ENCODE measurements around the gene LEP.

Gene LEP

DNA sequence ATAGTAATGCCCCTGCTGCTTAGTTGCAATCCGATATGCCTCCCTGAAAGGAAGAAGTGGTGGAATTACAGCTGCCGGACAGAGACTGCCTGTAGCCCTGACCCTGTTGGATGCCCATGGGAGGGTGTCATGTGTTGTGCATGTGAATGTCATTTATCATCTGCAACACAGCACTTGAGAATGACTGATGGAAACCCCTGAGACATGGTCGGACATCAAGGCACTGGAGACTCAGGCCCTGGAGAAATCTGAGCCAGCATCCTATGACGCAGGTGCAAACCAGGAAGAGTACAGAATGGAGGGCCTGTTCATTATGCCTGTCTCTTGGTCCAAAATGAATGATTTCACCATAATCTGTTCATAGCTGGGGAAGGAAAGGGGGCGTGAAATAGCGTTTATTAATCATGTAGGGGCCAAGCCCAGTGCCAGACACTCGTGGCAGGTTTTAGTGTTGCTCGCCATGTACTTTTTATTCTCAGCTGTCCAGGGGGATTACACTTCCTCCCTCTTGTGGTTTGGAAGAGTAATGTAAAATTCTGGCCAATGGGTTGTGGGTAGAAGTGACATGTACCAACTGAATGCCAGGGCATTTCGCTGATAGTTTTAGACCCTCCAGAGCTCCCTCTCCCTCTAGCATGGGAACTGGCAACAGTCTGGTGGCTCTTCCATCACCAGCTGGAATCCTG, 23.0 kb upstream of the LEP start:
- H3K27me3 ChIP-seq (ENCODE audit: control insufficient read depth in 1 of 2, insufficient read depth in 1 of 2, low read length in 2 of 2) = peaks cover 11 to 50% of the 10 kb centered on the region in 2 experiments
- H2AK5ac ChIP-seq (ENCODE audit: low read length, severe bottlenecking) = no peak overlapping the region
- H3K9ac ChIP-seq (ENCODE audit: low read length) = no peak overlapping the region
- H4K8ac ChIP-seq (ENCODE audit: low read length) = no peak overlapping the region
- H2BK120ac ChIP-seq (ENCODE audit: low read depth, low read length) = no peak overlapping the region
- H2BK12ac ChIP-seq (ENCODE audit: low read length in 2 of 2) = no peak overlapping the region
- no peak overlapping the region for H4K91ac ChIP-seq (ENCODE audit: low read length)
- no peak overlapping the region for H3K4me3 ChIP-seq (ENCODE audit: insufficient read depth in 1 of 2, low read depth in 1 of 2, low read length in 2 of 2)
- no peak overlapping the region for H3K23ac ChIP-seq (ENCODE audit: low read length in 2 of 2)
- H3K9me3 ChIP-seq (ENCODE audit: control insufficient read depth, low read length) = no peaks in the 10 kb centered on the region
- no peak overlapping the region for H3K27ac ChIP-seq (ENCODE audit: low read length, poor library complexity, severe bottlenecking)
- no peak overlapping the region for H2BK15ac ChIP-seq (ENCODE audit: low read depth, poor library complexity, severe bottlenecking)
- no peak overlapping the region for H3K4ac ChIP-seq (ENCODE audit: low read depth in 1 of 2, low read length in 2 of 2)
- no peak overlapping the region for H3K4me2 ChIP-seq (ENCODE audit: low read length, poor library complexity, severe bottlenecking)
- no peaks in the 10 kb centered on the region for H3K79me1 ChIP-seq (replicated peaks; ENCODE audit: low read length, poor library complexity, severe bottlenecking)
- H3K18ac ChIP-seq (ENCODE audit: low read depth in 1 of 2, low read length in 2 of 2) = no peak overlapping the region
- H2AFZ ChIP-seq (ENCODE audit: low read depth, low read length) = no peak overlapping the region
- no peak for DNase-seq
- no peaks in the 10 kb centered on the region for H3K36me3 ChIP-seq (ENCODE audit: control insufficient read depth in 1 of 2, insufficient read depth in 2 of 2, low read depth in 1 of 2, low read length in 2 of 2)
- 85% methylated on average over 8 of the region's 9 CpGs for WGBS
- no peak overlapping the region for H3K14ac ChIP-seq (ENCODE audit: low read length in 2 of 2)
- H2BK5ac ChIP-seq (ENCODE audit: low read depth, low read length, poor library complexity, severe bottlenecking) = no peak overlapping the region
- no peaks in the 10 kb centered on the region for H3K4me1 ChIP-seq (ENCODE audit: control insufficient read depth, insufficient read depth, low read depth, low read length)

DNA sequence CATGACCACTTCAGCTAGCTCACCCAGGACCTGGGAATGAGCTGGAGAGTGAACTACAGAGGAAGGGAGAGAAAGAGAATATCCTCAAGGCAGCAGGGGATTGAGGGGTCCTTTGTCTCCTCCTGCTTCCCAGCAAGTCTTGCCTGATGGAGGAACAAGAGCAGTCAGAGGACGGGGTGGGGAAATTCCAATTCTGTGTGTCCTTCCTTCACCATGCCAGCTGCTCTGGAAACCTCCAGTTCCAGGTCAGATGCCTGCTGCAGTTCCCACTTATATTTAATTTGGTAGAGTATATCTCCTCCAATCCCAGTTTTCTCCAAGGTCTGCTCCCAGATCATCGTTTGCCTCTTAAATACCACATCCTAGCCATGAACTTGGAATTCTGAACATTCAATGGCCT, 21.4 kb upstream of the LEP start:
- no peak for DNase-seq
- H2BK5ac ChIP-seq (ENCODE audit: low read depth, low read length, poor library complexity, severe bottlenecking) = no peak overlapping the region
- no peaks in the 10 kb centered on the region for H3K79me1 ChIP-seq (replicated peaks; ENCODE audit: low read length, poor library complexity, severe bottlenecking)
- no peak overlapping the region for H3K9ac ChIP-seq (ENCODE audit: low read length)
- H3K18ac ChIP-seq (ENCODE audit: low read depth in 1 of 2, low read length in 2 of 2) = no peak overlapping the region
- no peak overlapping the region for H3K27ac ChIP-seq (ENCODE audit: low read length, poor library complexity, severe bottlenecking)
- H3K36me3 ChIP-seq (ENCODE audit: control insufficient read depth in 1 of 2, insufficient read depth in 2 of 2, low read depth in 1 of 2, low read length in 2 of 2) = no peaks in the 10 kb centered on the region
- H3K4me2 ChIP-seq (ENCODE audit: low read length, poor library complexity, severe bottlenecking) = no peak overlapping the region
- no peak overlapping the region for H3K14ac ChIP-seq (ENCODE audit: low read length in 2 of 2)
- H2AK5ac ChIP-seq (ENCODE audit: low read length, severe bottlenecking) = no peak overlapping the region
- no peak overlapping the region for H3K4me3 ChIP-seq (ENCODE audit: insufficient read depth in 1 of 2, low read depth in 1 of 2, low read length in 2 of 2)
- H3K9me3 ChIP-seq (ENCODE audit: control insufficient read depth, low read length) = no peaks in the 10 kb centered on the region
- H4K91ac ChIP-seq (ENCODE audit: low read length) = no peak overlapping the region
- no peak overlapping the region for H3K4ac ChIP-seq (ENCODE audit: low read depth in 1 of 2, low read length in 2 of 2)
- no peak overlapping the region for H2BK15ac ChIP-seq (ENCODE audit: low read depth, poor library complexity, severe bottlenecking)
- no peak overlapping the region for H4K8ac ChIP-seq (ENCODE audit: low read length)
- no peak overlapping the region for H2BK12ac ChIP-seq (ENCODE audit: low read length in 2 of 2)
- peaks cover 0 to 49% of the 10 kb centered on the region in 2 experiments for H3K27me3 ChIP-seq (ENCODE audit: control insufficient read depth in 1 of 2, insufficient read depth in 1 of 2, low read length in 2 of 2)
- H2BK120ac ChIP-seq (ENCODE audit: low read depth, low read length) = no peak overlapping the region
- H3K4me1 ChIP-seq (ENCODE audit: control insufficient read depth, insufficient read depth, low read depth, low read length) = no peaks in the 10 kb centered on the region
- H3K23ac ChIP-seq (ENCODE audit: low read length in 2 of 2) = no peak overlapping the region
- no peak overlapping the region for H2AFZ ChIP-seq (ENCODE audit: low read depth, low read length)
- 84% methylated on average over 2 of the region's 2 CpGs for WGBS

DNA sequence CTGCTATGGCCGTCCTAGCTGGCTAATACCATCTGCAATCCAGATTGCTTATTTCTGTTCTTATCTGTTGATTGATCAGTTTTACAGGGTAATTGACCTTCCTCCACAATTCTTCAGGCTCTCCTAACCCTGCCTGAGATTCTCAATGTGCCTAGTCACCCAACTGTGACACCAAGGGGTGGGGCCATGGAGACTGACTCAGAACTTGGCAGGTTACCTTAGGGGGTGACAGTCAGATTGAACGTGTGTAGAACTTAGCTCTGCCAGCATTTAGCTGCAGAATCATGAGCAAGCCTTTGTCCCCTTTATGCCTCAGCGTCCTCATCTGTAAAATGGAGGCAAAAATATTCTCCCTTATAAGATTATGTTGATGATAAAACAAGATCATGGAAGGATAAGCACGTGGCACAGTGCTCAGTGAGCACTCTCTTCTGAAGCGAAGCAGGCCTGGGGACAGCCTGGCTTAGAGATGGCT, 19.1 kb upstream of the LEP start:
- Histone ChIP-seq H2BK5ac (ENCODE audit: low read depth, low read length, poor library complexity, severe bottlenecking) (no peak overlapping the region), H3K4me3 (ENCODE audit: insufficient read depth in 1 of 2, low read depth in 1 of 2, low read length in 2 of 2) (no peak overlapping the region), H2BK120ac (ENCODE audit: low read depth, low read length) (no peak overlapping the region), H3K4ac (ENCODE audit: low read depth in 1 of 2, low read length in 2 of 2) (no peak overlapping the region), H3K4me1 (ENCODE audit: control insufficient read depth, insufficient read depth, low read depth, low read length) (no peaks in the 10 kb centered on the region), H2AK5ac (ENCODE audit: low read length, severe bottlenecking) (no peak overlapping the region), H3K9ac (ENCODE audit: low read length) (no peak overlapping the region), H3K23ac (ENCODE audit: low read length in 2 of 2) (no peak overlapping the region), H3K4me2 (ENCODE audit: low read length, poor library complexity, severe bottlenecking) (no peak overlapping the region), H3K27me3 (ENCODE audit: control insufficient read depth in 1 of 2, insufficient read depth in 1 of 2, low read length in 2 of 2) (peaks cover 9 to 57% of the 10 kb centered on the region in 2 experiments), H2BK15ac (ENCODE audit: low read depth, poor library complexity, severe bottlenecking) (no peak overlapping the region), H3K9me3 (ENCODE audit: control insufficient read depth, low read length) (no peaks in the 10 kb centered on the region), H3K27ac (ENCODE audit: low read length, poor library complexity, severe bottlenecking) (no peak overlapping the region), H3K36me3 (ENCODE audit: control insufficient read depth in 1 of 2, insufficient read depth in 2 of 2, low read depth in 1 of 2, low read length in 2 of 2) (no peaks in the 10 kb centered on the region), H4K91ac (ENCODE audit: low read length) (no peak overlapping the region), H3K79me1 (replicated peaks; ENCODE audit: low read length, poor library complexity, severe bottlenecking) (no peaks in the 10 kb centered on the region), H3K14ac (ENCODE audit: low read length in 2 of 2) (no peak overlapping the region), H3K18ac (ENCODE audit: low read depth in 1 of 2, low read length in 2 of 2) (no peak overlapping the region), H2BK12ac (ENCODE audit: low read length in 2 of 2) (no peak overlapping the region), H4K8ac (ENCODE audit: low read length) (no peak overlapping the region), H2AFZ (ENCODE audit: low read depth, low read length) (no peak overlapping the region)
- DNase-seq = no peak
- WGBS = 68% methylated on average over 5 of the region's 5 CpGs

DNA sequence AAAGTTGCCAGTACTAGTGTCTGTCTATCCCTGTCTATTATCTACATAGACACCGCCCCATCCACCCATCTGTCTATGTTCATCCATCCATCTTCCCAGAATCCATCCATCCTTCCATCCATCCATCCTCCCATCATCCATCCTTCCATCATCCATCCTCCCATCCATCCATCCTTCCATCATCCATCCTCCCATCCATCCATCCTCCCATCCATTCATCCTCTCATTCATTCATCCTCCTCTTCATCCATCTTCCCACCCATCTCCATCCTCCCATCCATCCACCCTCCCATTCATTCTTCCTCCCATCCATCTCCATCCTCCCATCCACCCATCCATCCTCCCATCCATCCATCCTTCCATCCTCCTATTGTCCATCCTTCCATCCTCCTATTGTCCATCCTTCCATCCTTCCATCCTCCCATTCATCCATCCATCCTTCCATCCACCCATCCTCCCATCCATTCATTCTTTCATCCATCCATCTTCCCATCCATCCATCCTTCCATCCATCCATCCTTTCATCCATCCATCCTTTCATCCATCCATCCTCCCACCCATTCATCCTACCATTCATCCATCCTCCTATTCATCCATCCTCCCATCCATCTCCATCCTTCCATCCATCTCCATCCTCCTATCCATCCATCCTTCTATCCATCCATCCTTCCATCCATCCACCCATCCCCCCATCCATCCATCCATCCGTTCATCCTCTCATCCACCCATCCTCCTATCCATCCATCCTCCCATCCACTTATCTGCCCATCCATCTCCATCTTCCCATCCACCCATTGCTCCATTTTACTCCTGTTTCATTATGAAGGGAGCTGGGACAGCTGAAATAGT, 14.7 kb upstream of the LEP start:
- H3K9me3 ChIP-seq (ENCODE audit: control insufficient read depth, low read length) = no peaks in the 10 kb centered on the region
- no peak overlapping the region for H3K4me2 ChIP-seq (ENCODE audit: low read length, poor library complexity, severe bottlenecking)
- WGBS = 77% methylated on average over 2 of the region's 2 CpGs

More for the DNA sequence above, 14.7 kb upstream of the LEP start:
- Histone ChIP-seq H3K18ac (ENCODE audit: low read depth in 1 of 2, low read length in 2 of 2) (no peak overlapping the region), H2AFZ (ENCODE audit: low read depth, low read length) (no peak overlapping the region), H3K4ac (ENCODE audit: low read depth in 1 of 2, low read length in 2 of 2) (no peak overlapping the region), H2BK15ac (ENCODE audit: low read depth, poor library complexity, severe bottlenecking) (no peak overlapping the region), H2BK12ac (ENCODE audit: low read length in 2 of 2) (no peak overlapping the region), H3K4me3 (ENCODE audit: insufficient read depth in 1 of 2, low read depth in 1 of 2, low read length in 2 of 2) (no peak overlapping the region), H3K4me1 (ENCODE audit: control insufficient read depth, insufficient read depth, low read depth, low read length) (peaks cover 2% of the 10 kb centered on the region), H3K79me1 (replicated peaks; ENCODE audit: low read length, poor library complexity, severe bottlenecking) (no peaks in the 10 kb centered on the region), H4K91ac (ENCODE audit: low read length) (no peak overlapping the region), H3K23ac (ENCODE audit: low read length in 2 of 2) (no peak overlapping the region), H2BK5ac (ENCODE audit: low read depth, low read length, poor library complexity, severe bottlenecking) (no peak overlapping the region), H2AK5ac (ENCODE audit: low read length, severe bottlenecking) (no peak overlapping the region), H3K27me3 (ENCODE audit: control insufficient read depth in 1 of 2, insufficient read depth in 1 of 2, low read length in 2 of 2) (peaks cover 34 to 60% of the 10 kb centered on the region in 2 experiments), H3K36me3 (ENCODE audit: control insufficient read depth in 1 of 2, insufficient read depth in 2 of 2, low read depth in 1 of 2, low read length in 2 of 2) (no peaks in the 10 kb centered on the region), H2BK120ac (ENCODE audit: low read depth, low read length) (no peak overlapping the region), H3K9ac (ENCODE audit: low read length) (no peak overlapping the region), H3K14ac (ENCODE audit: low read length in 2 of 2) (no peak overlapping the region), H3K27ac (ENCODE audit: low read length, poor library complexity, severe bottlenecking) (no peak overlapping the region), H4K8ac (ENCODE audit: low read length) (no peak overlapping the region)
- DNase-seq = no peak
